Neural progenitor cell (in vitro differentiated cells): ENCODE results near the gene OTX1. TPM values are rescaled to one million over a fixed set of nuclear protein-coding genes. Genes with fewer than 3 reads are reported as not detected.

Experiments used
- DNase-seq: peaks from one replicate; pipeline ENCODE4 v3.0.0-alpha.2; 2016; ENCODE audit warnings: low spot score
- H2AFZ ChIP-seq: fragments of 200-600 bp; sonication (generic); replicated peaks from 2 replicates; pipeline ENCODE4 v1.6.1; 2016; ENCODE audit warnings: antibody characterized with exemption
- H3F3A ChIP-seq: fragments of 200-600 bp; sonication (generic); 2 replicates; pipeline ENCODE4 v1.6.1; 2016; ENCODE audit warnings: antibody characterized with exemption, low read depth
- H3K27ac ChIP-seq: fragments of 200-600 bp; sonication (generic); 2 replicates; pipeline ENCODE4 v1.5.1; 2016; ENCODE audit warnings: mild to moderate bottlenecking
- H3K27me3 ChIP-seq: fragments of 200-600 bp; sonication (generic); 2 replicates; pipeline ENCODE4 v1.6.1; 2016; ENCODE audit warnings: mild to moderate bottlenecking, moderate library complexity
- H3K36me3 ChIP-seq: fragments of 200-600 bp; sonication (generic); 2 replicates; pipeline ENCODE4 v1.5.1; 2016
- H3K4me1 ChIP-seq: fragments of 200-600 bp; sonication (generic); 2 replicates; pipeline ENCODE4 v1.6.1; 2016; ENCODE audit warnings: mixed run types
- H3K4me2 ChIP-seq: fragments of 200-600 bp; sonication (generic); 2 replicates; pipeline ENCODE4 v1.6.1; 2016
- H3K4me3 ChIP-seq: fragments of 200-600 bp; sonication (generic); 2 replicates; pipeline ENCODE4 v1.5.1; 2016
- H3K79me2 ChIP-seq: fragments of 200-600 bp; sonication (generic); 2 replicates; pipeline ENCODE4 v1.6.1; 2016; ENCODE audit warnings: low read depth
- H3K9ac ChIP-seq: fragments of 200-600 bp; sonication (generic); 2 replicates; pipeline ENCODE4 v1.6.1; 2016
- H3K9me3 ChIP-seq: fragments of 200-600 bp; sonication (generic); 2 replicates; pipeline ENCODE4 v1.5.1; 2016; ENCODE audit warnings: low read depth
- H4K20me1 ChIP-seq: fragments of 200-600 bp; sonication (generic); 2 replicates; pipeline ENCODE4 v1.6.1; 2016; ENCODE audit warnings: low read depth
- H3K27ac Mint-ChIP-seq: 3 replicates; pipeline ENCODE4 v1.8.0; 2021; ENCODE audit warnings: mixed read lengths
- H3K27me3 Mint-ChIP-seq: 2 replicates; pipeline ENCODE4 v1.8.0; 2022; ENCODE audit warnings: low read depth, mild to moderate bottlenecking, inconsistent platforms, moderate library complexity, mixed read lengths; ENCODE audit not compliant: insufficient read depth
- H3K36me3 Mint-ChIP-seq: 3 replicates; pipeline ENCODE4 v1.8.0; 2021; ENCODE audit warnings: mixed read lengths
- H3K4me1 Mint-ChIP-seq: 3 replicates; pipeline ENCODE4 v1.8.0; 2021; ENCODE audit warnings: mixed read lengths
- H3K4me3 Mint-ChIP-seq: 3 replicates; pipeline ENCODE4 v1.8.0; 2021; ENCODE audit warnings: mild to moderate bottlenecking, moderate library complexity, mixed read lengths
- H3K9me3 Mint-ChIP-seq: 3 replicates; pipeline ENCODE4 v1.8.0; 2020; ENCODE audit warnings: mixed read lengths
- EZH2 ChIP-seq: fragments of 200-600 bp; sonication (generic); IDR thresholded peaks from 2 replicates; pipeline ENCODE4 v1.6.1; 2017; ENCODE audit warnings: antibody characterized with exemption, mild to moderate bottlenecking, moderate library complexity
- EZH2phosphoT487 ChIP-seq: fragments of 200-600 bp; sonication (generic); IDR thresholded peaks from 2 replicates; pipeline ENCODE4 v1.6.1; 2017; ENCODE audit warnings: antibody characterized with exemption
- total RNA-seq: library from RNA; depleted of rRNA; stranded (reverse); fragments of >200 nt; gene quantifications from 2 replicates; pipeline ENCODE4 v1.2.3, GENCODE V29; 2015; ENCODE audit warnings: low replicate concordance
- TF ChIP-seq, protein P1 (sequence below): fragments of 200-600 bp; sonication (generic); IDR thresholded peaks from 2 replicates; pipeline ENCODE4 v1.5.1; 2017; ENCODE audit warnings: antibody characterized with exemption, mild to moderate bottlenecking

Gene OTX1
- total RNA-seq, 1 donor from 2014 or later: 7.9 TPM

DNA sequence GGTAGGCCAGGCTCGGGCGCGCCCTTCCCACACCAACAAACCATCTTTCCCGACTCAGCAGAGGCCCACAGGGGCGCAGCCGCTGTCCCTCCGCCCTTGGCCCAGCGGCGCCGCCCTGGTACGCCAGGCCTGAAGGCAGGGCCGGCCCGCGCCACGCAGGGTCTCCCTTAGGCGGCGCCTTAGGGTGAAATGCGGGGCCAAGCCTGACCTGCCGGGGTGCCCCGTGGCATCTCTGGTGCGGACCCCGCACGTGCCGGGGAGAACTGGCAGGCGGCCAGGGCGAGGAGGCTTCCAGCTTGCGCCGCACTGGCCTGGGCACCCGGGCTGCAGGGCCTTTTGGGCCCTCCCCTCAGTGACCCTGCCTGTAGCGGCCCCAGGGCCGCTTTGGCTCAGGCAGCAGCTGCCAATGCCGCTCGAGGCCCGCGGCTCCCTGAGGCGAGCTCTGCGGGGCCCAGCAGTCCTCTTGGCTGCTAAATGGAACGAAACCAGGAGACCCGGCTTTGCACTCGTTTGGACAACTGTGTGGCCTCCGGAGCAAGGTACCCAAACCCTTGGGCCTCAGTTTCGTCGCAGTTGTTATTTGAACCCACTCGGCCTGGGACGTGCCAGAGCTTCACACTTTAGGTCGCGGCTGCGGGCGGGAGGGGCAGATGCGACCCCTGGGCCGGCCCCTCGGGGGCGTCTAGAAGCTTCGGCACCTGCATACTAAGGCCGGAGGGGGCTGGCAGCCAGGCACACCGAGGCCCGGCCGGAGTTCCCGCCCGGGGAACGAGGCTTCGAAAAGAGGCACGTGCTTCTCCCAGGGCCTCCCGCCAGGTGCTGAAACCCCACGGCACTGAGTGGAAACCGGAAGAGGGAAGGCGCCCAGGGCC lies 8.5 kb downstream of the OTX1 start:
- peaks cover 90% of the 10 kb centered on the region for H3K27me3 ChIP-seq
- H3K9me3 Mint-ChIP-seq: peaks cover 29% of the 10 kb centered on the region
- peak overlapping the region; percentile 7 for H3K4me3 ChIP-seq
- peak overlapping the region; percentile 98 for H3K4me3 Mint-ChIP-seq
- no peaks in the 10 kb centered on the region for H3K36me3 ChIP-seq
- H3K27ac Mint-ChIP-seq: no peak overlapping the region
- H3K4me2 ChIP-seq: peak overlapping the region; percentile 94
- H3F3A ChIP-seq: peaks cover 77% of the 10 kb centered on the region
- H4K20me1 ChIP-seq: peaks cover 45% of the 10 kb centered on the region
- peaks cover 45% of the 10 kb centered on the region for H3K36me3 Mint-ChIP-seq
- DNase-seq: peak; percentile 81
- H3K9ac ChIP-seq: no peak overlapping the region
- no peaks in the 10 kb centered on the region for H3K9me3 ChIP-seq
- H2AFZ ChIP-seq: no peak overlapping the region
- H3K27ac ChIP-seq: peak overlapping the region; percentile 85
- peaks cover 36% of the 10 kb centered on the region for H3K79me2 ChIP-seq
- H3K27me3 Mint-ChIP-seq: peaks cover 48% of the 10 kb centered on the region
- peaks cover 71% of the 10 kb centered on the region for H3K4me1 ChIP-seq
- no peak for TF ChIP-seq EZH2
- TF ChIP-seq, protein P1, sequence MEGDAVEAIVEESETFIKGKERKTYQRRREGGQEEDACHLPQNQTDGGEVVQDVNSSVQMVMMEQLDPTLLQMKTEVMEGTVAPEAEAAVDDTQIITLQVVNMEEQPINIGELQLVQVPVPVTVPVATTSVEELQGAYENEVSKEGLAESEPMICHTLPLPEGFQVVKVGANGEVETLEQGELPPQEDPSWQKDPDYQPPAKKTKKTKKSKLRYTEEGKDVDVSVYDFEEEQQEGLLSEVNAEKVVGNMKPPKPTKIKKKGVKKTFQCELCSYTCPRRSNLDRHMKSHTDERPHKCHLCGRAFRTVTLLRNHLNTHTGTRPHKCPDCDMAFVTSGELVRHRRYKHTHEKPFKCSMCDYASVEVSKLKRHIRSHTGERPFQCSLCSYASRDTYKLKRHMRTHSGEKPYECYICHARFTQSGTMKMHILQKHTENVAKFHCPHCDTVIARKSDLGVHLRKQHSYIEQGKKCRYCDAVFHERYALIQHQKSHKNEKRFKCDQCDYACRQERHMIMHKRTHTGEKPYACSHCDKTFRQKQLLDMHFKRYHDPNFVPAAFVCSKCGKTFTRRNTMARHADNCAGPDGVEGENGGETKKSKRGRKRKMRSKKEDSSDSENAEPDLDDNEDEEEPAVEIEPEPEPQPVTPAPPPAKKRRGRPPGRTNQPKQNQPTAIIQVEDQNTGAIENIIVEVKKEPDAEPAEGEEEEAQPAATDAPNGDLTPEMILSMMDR: peak; percentile 11
- H3K4me1 Mint-ChIP-seq: peaks cover 43% of the 10 kb centered on the region

DNA sequence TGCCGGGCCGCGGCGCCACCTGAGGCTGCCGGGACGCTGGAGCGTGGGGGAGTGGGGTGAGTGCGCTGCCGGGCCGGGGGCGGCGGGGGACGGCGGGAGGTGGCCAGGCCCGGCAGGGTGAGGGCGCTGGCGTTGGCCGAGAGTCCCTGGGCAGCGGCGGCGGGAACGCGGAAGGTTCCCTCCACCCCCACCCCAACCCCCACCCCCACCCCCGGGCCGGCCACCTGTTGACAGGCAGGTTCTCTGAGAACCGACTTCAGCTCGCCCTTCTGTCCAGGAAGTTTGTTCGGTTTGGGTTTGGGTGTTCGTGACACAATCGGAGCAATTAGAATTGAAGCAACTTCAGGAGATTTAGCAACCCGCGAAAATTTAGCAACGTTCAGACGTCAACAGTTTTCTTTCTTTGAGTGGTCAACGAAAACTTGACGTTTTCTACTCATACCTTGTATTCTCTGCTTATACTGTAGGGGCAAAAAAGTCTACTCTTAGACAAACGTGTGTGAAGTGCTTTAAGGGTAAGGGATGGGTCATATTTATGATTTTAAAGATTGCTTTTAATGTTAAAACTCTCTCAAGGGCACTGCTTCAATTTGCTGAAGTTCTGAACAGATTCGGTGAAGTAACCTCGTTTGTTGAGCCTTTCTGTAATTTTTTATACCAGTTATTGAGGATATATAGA lies 9.3 kb downstream of the OTX1 start:
- Histone ChIP-seq H4K20me1 (peaks cover 38% of the 10 kb centered on the region), H3K27me3 (peaks cover 85% of the 10 kb centered on the region), H3K79me2 (peaks cover 28% of the 10 kb centered on the region), H3K4me1 (peaks cover 70% of the 10 kb centered on the region), H3K9ac (no peak overlapping the region), H3F3A (peaks cover 69% of the 10 kb centered on the region), H3K27ac (no peak overlapping the region), H3K4me2 (peak overlapping the region; percentile 62), H3K36me3 (no peaks in the 10 kb centered on the region), H3K4me3 (peak overlapping the region; percentile 24), H3K9me3 (no peaks in the 10 kb centered on the region), H2AFZ (no peak overlapping the region)
- Mint-ChIP-seq H3K36me3 (peaks cover 38% of the 10 kb centered on the region), H3K4me1 (peaks cover 36% of the 10 kb centered on the region), H3K9me3 (peaks cover 23% of the 10 kb centered on the region), H3K27ac (peak overlapping the region; percentile 22), H3K27me3 (peaks cover 40% of the 10 kb centered on the region), H3K4me3 (peak overlapping the region; percentile 78)
- peak; percentile 2 for TF ChIP-seq EZH2phosphoT487
- TF ChIP-seq EZH2: no peak
- DNase-seq: peak; percentile 35

DNA sequence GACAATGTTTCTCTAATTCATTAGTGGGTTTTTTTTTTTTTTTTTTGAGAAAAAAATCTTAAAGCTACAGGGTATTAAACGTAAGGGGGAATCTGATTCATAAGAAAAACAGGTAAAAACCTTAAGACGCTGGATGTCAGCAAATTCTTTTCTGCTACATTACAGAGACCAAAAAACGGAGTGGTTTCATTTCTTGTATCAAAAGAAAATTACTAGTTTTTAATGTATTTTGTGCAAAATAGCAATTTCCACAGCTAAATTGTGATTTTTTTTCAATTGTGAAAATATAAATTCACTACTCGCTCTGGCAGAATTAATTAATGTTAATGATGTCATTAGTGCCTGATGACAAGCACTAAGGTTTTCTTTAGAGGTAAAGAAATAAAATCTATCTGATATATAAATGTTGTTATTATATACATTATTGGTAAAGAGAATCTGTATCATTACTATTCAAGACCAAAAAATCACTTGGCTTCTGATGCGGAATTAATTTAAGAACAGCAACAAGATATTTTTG lies 9.9 kb downstream of the OTX1 start:
- Mint-ChIP-seq H3K27me3 (peaks cover 38% of the 10 kb centered on the region), H3K27ac (no peak overlapping the region), H3K36me3 (peaks cover 34% of the 10 kb centered on the region), H3K4me1 (peaks cover 35% of the 10 kb centered on the region), H3K4me3 (peak overlapping the region; percentile 78), H3K9me3 (peaks cover 23% of the 10 kb centered on the region)
- H3K4me3 ChIP-seq: peak overlapping the region; percentile 24
- H3F3A ChIP-seq: peaks cover 65% of the 10 kb centered on the region
- peak overlapping the region; percentile 62 for H3K4me2 ChIP-seq
- H3K27me3 ChIP-seq: peaks cover 79% of the 10 kb centered on the region
- H3K4me1 ChIP-seq: peaks cover 68% of the 10 kb centered on the region
- peaks cover 22% of the 10 kb centered on the region for H3K79me2 ChIP-seq
- DNase-seq: no peak
- H2AFZ ChIP-seq: no peak overlapping the region
- H4K20me1 ChIP-seq: peaks cover 32% of the 10 kb centered on the region
- peak; percentile 12 for TF ChIP-seq EZH2phosphoT487
- TF ChIP-seq, protein P1: no peak
- no peaks in the 10 kb centered on the region for H3K9me3 ChIP-seq
- H3K9ac ChIP-seq: no peak overlapping the region
- H3K27ac ChIP-seq: no peak overlapping the region
- no peaks in the 10 kb centered on the region for H3K36me3 ChIP-seq
